HG02623 (cell line): ENCODE measurements around the gene COPS4.

ENCODE experiments used
- ATAC-seq: cut with Tn5 transposase; IDR thresholded peaks from one replicate; pipeline ENCODE4 v1.9.1; 2021; ENCODE audit warnings: moderate library complexity; ENCODE audit not compliant: unreplicated experiment

COPS4 gene

GRCh38 chr4:83115656-83116285, 80.8 kb downstream of the COPS4 start:
- no peak for ATAC-seq

GRCh38 chr4:83118869-83119268, 83.9 kb downstream of the COPS4 start:
- no peak for ATAC-seq

DNA sequence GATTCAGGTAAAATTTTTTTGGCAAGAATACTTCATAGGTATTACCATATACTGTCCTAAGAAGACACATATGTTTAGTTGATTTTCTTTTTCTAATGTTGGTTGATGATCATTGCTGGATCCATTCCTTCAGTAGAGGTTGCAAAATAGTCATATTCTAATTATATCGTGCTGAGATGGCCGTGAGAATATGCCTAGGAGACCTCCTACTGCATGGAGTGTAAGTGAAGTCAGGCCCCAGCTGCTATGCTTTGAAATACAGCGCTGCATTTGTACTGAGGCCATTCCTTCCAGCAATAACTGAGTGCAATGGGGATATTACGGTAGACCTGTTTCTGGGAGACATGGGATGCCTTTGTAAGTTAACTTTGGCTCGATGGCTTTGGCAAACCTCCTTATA, 86.3 kb downstream of the COPS4 start:
- no peak for ATAC-seq

- no peak for ATAC-seq
Observed at GRCh38 chr4:83124111-83124780, 89.3 kb downstream of the COPS4 start.
